ENCODE data around the gene ATP11A.
"Not testable (repeated sequence)": the region's sequence is repeated elsewhere in the genome, so short reads cannot be mapped to it uniquely, and the experiment has no call there.

The ATP11A gene

GRCh38 chr13:112861876-112862615 lies 172.2 kb downstream of the ATP11A start:
- no peak for DNase-seq (ENCODE audit: low read depth)
- no peak overlapping the region for H3K4me3 ChIP-seq (replicated peaks; ENCODE audit: low read depth, low read length)
- no peak for TF ChIP-seq CTCF (IDR thresholded peaks at IDR 0.05; ENCODE audit: low read length, missing control alignments)

- not testable (repeated sequence) for H3K4me3 ChIP-seq (replicated peaks; ENCODE audit: low read depth, low read length); DNase-seq (ENCODE audit: low read depth)
Measured at GRCh38 chr13:112863356-112863755, 173.5 kb downstream of the ATP11A start.

- DNase-seq (ENCODE audit: low read depth); H3K4me3 ChIP-seq (replicated peaks; ENCODE audit: low read depth, low read length): not testable (repeated sequence)
Measured at GRCh38 chr13:112865478-112865877, 175.6 kb downstream of the ATP11A start.

GRCh38 chr13:112867301-112867711 lies 177.5 kb downstream of the ATP11A start:
- no peak for DNase-seq (ENCODE audit: low read depth)
- no peak for TF ChIP-seq CTCF (IDR thresholded peaks at IDR 0.05; ENCODE audit: low read length, missing control alignments)
- H3K4me3 ChIP-seq (replicated peaks; ENCODE audit: low read depth, low read length), result no peak overlapping the region

- H3K4me3 ChIP-seq (replicated peaks; ENCODE audit: low read depth, low read length), result no peak overlapping the region
- DNase-seq (ENCODE audit: low read depth), result no peak
- no peak for TF ChIP-seq CTCF (IDR thresholded peaks at IDR 0.05; ENCODE audit: low read length, missing control alignments)
Measured at GRCh38 chr13:112868308-112868707, 178.5 kb downstream of the ATP11A start.

GRCh38 chr13:112869202-112870050 lies 179.6 kb downstream of the ATP11A start:
- DNase-seq (ENCODE audit: low read depth), result no peak

GRCh38 chr13:112870051-112870331 lies 180.2 kb downstream of the ATP11A start:
- no peak overlapping the region for H3K4me3 ChIP-seq (replicated peaks; ENCODE audit: low read depth, low read length)
- no peak for DNase-seq (ENCODE audit: low read depth)
- TF ChIP-seq CTCF (IDR thresholded peaks at IDR 0.05; ENCODE audit: low read length, missing control alignments), result no peak

More at GRCh38 chr13:112869202-112870050, 179.6 kb downstream of the ATP11A start:
- H3K4me3 ChIP-seq (replicated peaks; ENCODE audit: low read depth, low read length), result no peak overlapping the region
- no peak for TF ChIP-seq CTCF (IDR thresholded peaks at IDR 0.05; ENCODE audit: low read length, missing control alignments)

All from fibroblast of pulmonary artery (primary cell).